Spinal cord (tissue), 10 donors: ENCODE measurements around the gene ITPRID1. TPM values are rescaled to one million over a fixed set of nuclear protein-coding genes. Genes with fewer than 3 reads are reported as not detected.
"Not testable (repeated sequence)": the region's sequence is repeated elsewhere in the genome, so short reads cannot be mapped to it uniquely, and the experiment has no call there.

Experiments used
- DNase-seq, 6 donors: peaks; one replicate each; pipeline versions ENCODE4 v3.0.0 to v3.0.0-alpha.2; 2013 to 2015; ENCODE audit warnings: low spot score in 6 of 6, low read depth in 4 of 6
- H3K27ac ChIP-seq: one replicate; pipeline ENCODE4 v1.5.1; 2013; ENCODE audit warnings: low read depth, low read length, control low read depth
- H3K27me3 ChIP-seq: one replicate; pipeline ENCODE4 v1.6.1; 2013; ENCODE audit warnings: low read length; ENCODE audit not compliant: control insufficient read depth, insufficient read depth
- H3K36me3 ChIP-seq: one replicate; pipeline ENCODE4 v1.6.1; 2013; ENCODE audit warnings: low read length; ENCODE audit not compliant: control insufficient read depth, insufficient read depth
- H3K4me1 ChIP-seq: one replicate; pipeline ENCODE4 v1.6.1; 2013; ENCODE audit warnings: low read length; ENCODE audit not compliant: control insufficient read depth, insufficient read depth
- H3K4me3 ChIP-seq: one replicate; pipeline ENCODE4 v1.5.1; 2013; ENCODE audit warnings: low read depth, low read length, control low read depth
- H3K9me3 ChIP-seq: one replicate; pipeline ENCODE4 v1.6.1; 2013; ENCODE audit warnings: low read length; ENCODE audit not compliant: control insufficient read depth, insufficient read depth
- WGBS: methylation state at CpG from one replicate; pipeline ENCODE4 v1.1.5; 2013; ENCODE audit warnings: missing lambda C conversion rate; ENCODE audit not compliant: insufficient coverage; 5-methylcytosine and 5-hydroxymethylcytosine counted together
- polyA plus RNA-seq, 2 donors: library from polyadenylated mRNA; unstranded; fragments of 120-200 nt; gene quantifications; one replicate each; pipeline ENCODE4 v1.2.1, GENCODE V29; 2013; ENCODE audit not compliant: insufficient read length in 2 of 2
- total RNA-seq, 2 donors: library from RNA; depleted of rRNA in 1 of 2; stranded (reverse); fragments of 120-200 nt in 1 of 2; fragments of >200 nt in 1 of 2; gene quantifications; one replicate each; pipeline versions ENCODE4 v1.2.3 to v1.2.4, GENCODE V29; 2013 to 2014
- donor health status: healthy.

The ITPRID1 gene
- total and polyA plus RNA-seq, 4 donors, result 0.09 to 0.11 TPM; not detected in 2

- DNase-seq, result no peak
- Histone ChIP-seq H3K27me3 (no peaks in the 10 kb centered on the region), H3K4me1 (no peaks in the 10 kb centered on the region), H3K4me3 (no peak overlapping the region), H3K27ac (no peak overlapping the region), H3K36me3 (no peaks in the 10 kb centered on the region), H3K9me3 (no peaks in the 10 kb centered on the region)
- 67% methylated on average over 1 of the region's 1 CpG for WGBS
Measured at GRCh38 chr7:31500656-31501055, 13.2 kb upstream of the ITPRID1 start.

GRCh38 chr7:31508823-31509222 lies 5.1 kb upstream of the ITPRID1 start:
- WGBS, result 95% methylated on average over 5 of the region's 5 CpGs
- no peaks in the 10 kb centered on the region for H3K27me3 ChIP-seq
- no peak overlapping the region for H3K27ac ChIP-seq
- H3K9me3 ChIP-seq, result no peaks in the 10 kb centered on the region
- no peaks in the 10 kb centered on the region for H3K36me3 ChIP-seq
- no peak overlapping the region for H3K4me3 ChIP-seq
- no peaks in the 10 kb centered on the region for H3K4me1 ChIP-seq
- no peak for DNase-seq

GRCh38 chr7:31512166-31512565 lies 1.7 kb upstream of the ITPRID1 start:
- Histone ChIP-seq H3K4me3 (no peak overlapping the region), H3K9me3 (no peaks in the 10 kb centered on the region), H3K4me1 (no peaks in the 10 kb centered on the region), H3K27ac (no peak overlapping the region), H3K36me3 (no peaks in the 10 kb centered on the region), H3K27me3 (no peaks in the 10 kb centered on the region)
- DNase-seq, result no peak
- WGBS, result no CpG with 5 or more reads among the region's 2 CpGs

- no peaks in the 10 kb centered on the region for H3K4me1 ChIP-seq
- H3K4me3 ChIP-seq, result no peak overlapping the region
- no peaks in the 10 kb centered on the region for H3K36me3 ChIP-seq
- H3K27ac ChIP-seq, result no peak overlapping the region
- WGBS, result 89% methylated on average over 11 of the region's 16 CpGs
- DNase-seq, result no peak
- H3K9me3 ChIP-seq, result no peaks in the 10 kb centered on the region
- no peaks in the 10 kb centered on the region for H3K27me3 ChIP-seq
Measured at GRCh38 chr7:31516680-31517502, 3.0 kb downstream of the ITPRID1 start.

GRCh38 chr7:31517513-31517912 lies 3.6 kb downstream of the ITPRID1 start:
- H3K4me1 ChIP-seq, result no peaks in the 10 kb centered on the region
- 96% methylated on average over 28 of the region's 31 CpGs for WGBS
- no peaks in the 10 kb centered on the region for H3K9me3 ChIP-seq
- no peak for DNase-seq
- no peaks in the 10 kb centered on the region for H3K36me3 ChIP-seq
- H3K27ac ChIP-seq, result no peak overlapping the region
- no peak overlapping the region for H3K4me3 ChIP-seq
- H3K27me3 ChIP-seq, result no peaks in the 10 kb centered on the region

- no peaks in the 10 kb centered on the region for H3K9me3 ChIP-seq
- H3K27me3 ChIP-seq, result no peaks in the 10 kb centered on the region
- no peaks in the 10 kb centered on the region for H3K4me1 ChIP-seq
- H3K27ac ChIP-seq, result no peak overlapping the region
- H3K36me3 ChIP-seq, result no peaks in the 10 kb centered on the region
- WGBS, result 100% methylated on average over 1 of the region's 4 CpGs
- H3K4me3 ChIP-seq, result no peak overlapping the region
- DNase-seq, result no peak
Measured at GRCh38 chr7:31518766-31519165, 4.9 kb downstream of the ITPRID1 start.

GRCh38 chr7:31521336-31522010 lies 7.6 kb downstream of the ITPRID1 start:
- Histone ChIP-seq H3K4me1 (no peaks in the 10 kb centered on the region), H3K36me3 (no peaks in the 10 kb centered on the region), H3K27me3 (no peaks in the 10 kb centered on the region), H3K4me3 (no peak overlapping the region), H3K27ac (no peak overlapping the region), H3K9me3 (no peaks in the 10 kb centered on the region)
- DNase-seq, result no peak
- WGBS, result 79% methylated on average over 2 of the region's 5 CpGs

- Histone ChIP-seq H3K9me3 (no peaks in the 10 kb centered on the region), H3K36me3 (no peaks in the 10 kb centered on the region), H3K4me1 (no peaks in the 10 kb centered on the region), H3K27me3 (no peaks in the 10 kb centered on the region), H3K4me3 (no peak overlapping the region), H3K27ac (no peak overlapping the region)
- no peak for DNase-seq
Measured at GRCh38 chr7:31526864-31527263, 13.0 kb downstream of the ITPRID1 start.

- Histone ChIP-seq H3K4me3 (no peak overlapping the region), H3K9me3 (no peaks in the 10 kb centered on the region), H3K27ac (no peak overlapping the region), H3K27me3 (no peaks in the 10 kb centered on the region), H3K4me1 (no peaks in the 10 kb centered on the region), H3K36me3 (no peaks in the 10 kb centered on the region)
- no CpG with 5 or more reads among the region's 1 CpG for WGBS
- no peak for DNase-seq
Measured at GRCh38 chr7:31529103-31529502, 15.2 kb downstream of the ITPRID1 start.

- not testable (repeated sequence) for H3K4me1 ChIP-seq, H3K36me3 ChIP-seq, DNase-seq, H3K9me3 ChIP-seq, H3K27me3 ChIP-seq, H3K27ac ChIP-seq, H3K4me3 ChIP-seq
- WGBS, result no CpG with 5 or more reads among the region's 3 CpGs
Measured at GRCh38 chr7:31540651-31541185, 26.8 kb downstream of the ITPRID1 start.
